ENCODE results near the gene THY1.

THY1 gene

GRCh38 chr11:119381181-119381988, 41.6 kb downstream of the THY1 start, which contains the start of gene USP2:
TSS of gene USP2 (minus strand) at chr11:119381690. CDS start at chr11:119373480, 8,210 bp downstream.
- DNase-seq (ENCODE audit: low read depth) = peak; percentile 96

- no peak for DNase-seq (ENCODE audit: low read depth)
Observed at GRCh38 chr11:119380827-119381180, 42.2 kb downstream of the THY1 start.

- no peak for DNase-seq (ENCODE audit: low read depth)
Observed at GRCh38 chr11:119380160-119380826, 42.7 kb downstream of the THY1 start.

- DNase-seq (ENCODE audit: low read depth) = no peak
Observed at GRCh38 chr11:119378851-119379465, 44.0 kb downstream of the THY1 start.

- no peak for DNase-seq (ENCODE audit: low read depth)
Observed at GRCh38 chr11:119377961-119378667, 44.9 kb downstream of the THY1 start.

GRCh38 chr11:119377112-119377901, 45.7 kb downstream of the THY1 start:
- no peak for DNase-seq (ENCODE audit: low read depth)

GRCh38 chr11:119376197-119376847, 46.6 kb downstream of the THY1 start:
- DNase-seq (ENCODE audit: low read depth) = no peak

GRCh38 chr11:119375337-119376196, 47.4 kb downstream of the THY1 start:
- DNase-seq (ENCODE audit: low read depth) = peak; percentile 78

- peak; percentile 42 for DNase-seq (ENCODE audit: low read depth)
Observed at GRCh38 chr11:119374632-119375336, 48.2 kb downstream of the THY1 start.

GRCh38 chr11:119373921-119374631, 48.9 kb downstream of the THY1 start:
- DNase-seq (ENCODE audit: low read depth) = peak; percentile 82

- DNase-seq (ENCODE audit: low read depth) = no peak
Observed at GRCh38 chr11:119373059-119373920, 49.7 kb downstream of the THY1 start.

- no peak for DNase-seq (ENCODE audit: low read depth)
Observed at GRCh38 chr11:119372260-119373058, 50.5 kb downstream of the THY1 start.

- DNase-seq (ENCODE audit: low read depth) = no peak
Observed at GRCh38 chr11:119371778-119372182, 51.2 kb downstream of the THY1 start.

GRCh38 chr11:119371067-119371601, 51.8 kb downstream of the THY1 start:
- DNase-seq (ENCODE audit: low read depth) = no peak

GRCh38 chr11:119370486-119371046, 52.4 kb downstream of the THY1 start:
- DNase-seq (ENCODE audit: low read depth) = no peak

Data from EH (cell line).